ENCODE results near the gene INPP5A.

The INPP5A gene

GRCh38 chr10:132685921-132686680, 148.5 kb downstream of the INPP5A start:
- DNase-seq (ENCODE audit: low read depth in 2 of 2, low spot score in 1 of 2), result no peak

- no peak for DNase-seq (ENCODE audit: low read depth in 2 of 2, low spot score in 1 of 2)
Measured at GRCh38 chr10:132687181-132687892, 149.8 kb downstream of the INPP5A start.

GRCh38 chr10:132687893-132688579, 150.4 kb downstream of the INPP5A start:
- no peak for DNase-seq (ENCODE audit: low read depth in 2 of 2, low spot score in 1 of 2)

GRCh38 chr10:132688580-132689420, 151.2 kb downstream of the INPP5A start:
- no peak for DNase-seq (ENCODE audit: low read depth in 2 of 2, low spot score in 1 of 2)

GRCh38 chr10:132689721-132690360, 152.3 kb downstream of the INPP5A start:
- no peak for DNase-seq (ENCODE audit: low read depth in 2 of 2, low spot score in 1 of 2)

GRCh38 chr10:132690401-132690800, 152.8 kb downstream of the INPP5A start:
- no peak for DNase-seq (ENCODE audit: low read depth in 2 of 2, low spot score in 1 of 2)

- no peak for DNase-seq (ENCODE audit: low read depth in 2 of 2, low spot score in 1 of 2)
Measured at GRCh38 chr10:132690821-132691610, 153.4 kb downstream of the INPP5A start.

- no peak for DNase-seq (ENCODE audit: low read depth in 2 of 2, low spot score in 1 of 2)
Measured at GRCh38 chr10:132691711-132692153, 154.1 kb downstream of the INPP5A start.

GRCh38 chr10:132692311-132692710, 154.7 kb downstream of the INPP5A start:
- DNase-seq (ENCODE audit: low read depth in 2 of 2, low spot score in 1 of 2), result no peak

- DNase-seq (ENCODE audit: low read depth in 2 of 2, low spot score in 1 of 2), result no peak
Measured at GRCh38 chr10:132693676-132694075, 156.1 kb downstream of the INPP5A start.

- DNase-seq (ENCODE audit: low read depth in 2 of 2, low spot score in 1 of 2), result no peak
Measured at GRCh38 chr10:132696204-132696603, 158.6 kb downstream of the INPP5A start.

- no peak for DNase-seq (ENCODE audit: low read depth in 2 of 2, low spot score in 1 of 2)
Measured at GRCh38 chr10:132696728-132697577, 159.4 kb downstream of the INPP5A start.

GRCh38 chr10:132697578-132698200, 160.1 kb downstream of the INPP5A start:
- no peak for DNase-seq (ENCODE audit: low read depth in 2 of 2, low spot score in 1 of 2)

GRCh38 chr10:132698211-132698751, 160.7 kb downstream of the INPP5A start:
- DNase-seq (ENCODE audit: low read depth in 2 of 2, low spot score in 1 of 2), result no peak

GRCh38 chr10:132698761-132699391, 161.3 kb downstream of the INPP5A start:
- no peak for DNase-seq (ENCODE audit: low read depth in 2 of 2, low spot score in 1 of 2)

GRCh38 chr10:132699411-132700155, 162.0 kb downstream of the INPP5A start:
- no peak for DNase-seq (ENCODE audit: low read depth in 2 of 2, low spot score in 1 of 2)

Data from stimulated activated CD8-positive, alpha-beta memory T cell treated with anti-CD3 and anti-CD28 coated beads, Interleukin-4, amount 100 ng/mL, for 4 hours (primary cell).